Amniotic stem cell (primary cell): ENCODE data around the gene NAA60.
"Not testable (repeated sequence)": the region's sequence is repeated elsewhere in the genome, so short reads cannot be mapped to it uniquely, and the experiment has no call there.

Experiments
- DNase-seq: peaks from one replicate; lab custom pipeline; 2025; lab: John Stamatoyannopoulos, UW

The NAA60 gene

GRCh38 chr16:3465301-3465700 lies 21.8 kb downstream of the NAA60 start:
- DNase-seq: no peak

GRCh38 chr16:3465911-3466584 lies 22.6 kb downstream of the NAA60 start:
- DNase-seq: no peak

- no peak for DNase-seq
These were observed 23.7 kb downstream of the NAA60 start for GRCh38 chr16:3467182-3467581.

- DNase-seq: no peak
These were observed 24.4 kb downstream of the NAA60 start for GRCh38 chr16:3467921-3468320.

- no peak for DNase-seq
These were observed 25.0 kb downstream of the NAA60 start for GRCh38 chr16:3468501-3468900.

GRCh38 chr16:3469736-3470135 lies 26.3 kb downstream of the NAA60 start:
- DNase-seq: no peak

GRCh38 chr16:3470723-3471122 lies 27.2 kb downstream of the NAA60 start:
- no peak for DNase-seq

GRCh38 chr16:3471518-3472176 lies 28.2 kb downstream of the NAA60 start:
- DNase-seq: no peak

GRCh38 chr16:3472878-3473595 lies 29.6 kb downstream of the NAA60 start:
- DNase-seq: no peak

GRCh38 chr16:3473596-3473943 lies 30.1 kb downstream of the NAA60 start:
- not testable (repeated sequence) for DNase-seq

- no peak for DNase-seq
These were observed 30.8 kb downstream of the NAA60 start for GRCh38 chr16:3474136-3474779.

GRCh38 chr16:3474870-3475269 lies 31.4 kb downstream of the NAA60 start:
- not testable (repeated sequence) for DNase-seq

- no peak for DNase-seq
These were observed 32.3 kb downstream of the NAA60 start for GRCh38 chr16:3475604-3476375.

- DNase-seq: no peak
These were observed 32.9 kb downstream of the NAA60 start for GRCh38 chr16:3476409-3476808.

GRCh38 chr16:3478242-3478925 lies 34.9 kb downstream of the NAA60 start:
- no peak for DNase-seq

- DNase-seq: no peak
These were observed 36.3 kb downstream of the NAA60 start for GRCh38 chr16:3479654-3480216.

GRCh38 chr16:3480901-3481695 lies 37.6 kb downstream of the NAA60 start:
- no peak for DNase-seq

GRCh38 chr16:3481696-3482658 lies 38.5 kb downstream of the NAA60 start:
- DNase-seq: no peak

GRCh38 chr16:3482659-3483241 lies 39.3 kb downstream of the NAA60 start:
- DNase-seq: no peak
